Measurements from ENCODE around the gene NMT1. TPM values are rescaled to one million over a fixed set of nuclear protein-coding genes. Genes with fewer than 3 reads are reported as not detected.

The NMT1 gene
- total and polyA plus RNA-seq, 3 experiments from 2014 or later: 82.0 to 198 (median 189) TPM

DNA sequence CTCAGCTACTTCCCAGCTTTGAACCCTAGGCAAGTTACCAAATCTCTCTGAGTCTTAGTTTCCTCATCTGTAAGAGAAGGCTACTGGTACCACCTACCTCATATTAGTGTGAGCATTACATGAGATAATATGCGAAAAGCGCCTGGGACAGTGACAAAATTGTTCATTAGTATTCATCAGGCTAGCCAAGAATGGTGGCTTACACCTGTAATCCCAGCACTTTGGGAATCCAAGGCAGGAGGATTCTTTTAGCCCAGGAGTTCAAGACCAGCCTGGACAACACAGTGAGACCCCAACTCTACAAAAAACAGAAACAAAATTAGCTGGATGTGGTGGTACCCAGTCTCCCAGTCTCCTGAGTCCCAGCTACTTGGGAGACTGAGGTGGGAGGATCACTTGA lies 67.9 kb downstream of the NMT1 start:
- Mint-ChIP-seq H3K27me3 (peaks cover 0 to 4% of the 10 kb centered on the region in 2 donors), H3K4me3 (peak overlapping the region in 1 of 7 donors; percentile 70), H3K4me1 (peaks cover 2 to 13% (median 4%) of the 10 kb centered on the region in 3 donors), H3K9me3 (no peaks in the 10 kb centered on the region), H3K27ac (no peak overlapping the region), H3K36me3 (peaks cover 0 to 2% (median 0%) of the 10 kb centered on the region in 3 donors)
- ChIA-PET POLR2A (no interaction called here), CTCF (interaction anchor here (2.6 to 9.7 kb wide), 2 partner anchors 21 to 69 kb away, joined by 9 to 315 read pairs; partner anchors contain the start of gene HEXIM1)
- Histone ChIP-seq H3K27me3 (ENCODE audit: insufficient read depth, low read length, poor library complexity, severe bottlenecking) (no peaks in the 10 kb centered on the region), H3K4me1 (ENCODE audit: insufficient read depth, low read length) (no peaks in the 10 kb centered on the region), H3K36me3 (ENCODE audit: insufficient read depth, low read length) (no peaks in the 10 kb centered on the region), H3K4me3 (ENCODE audit: low read length) (no peak overlapping the region), H3K9me3 (ENCODE audit: low read length) (no peaks in the 10 kb centered on the region), H3K27ac (ENCODE audit: low read depth, low read length) (no peak overlapping the region)
- no peak for DNase-seq

DNA sequence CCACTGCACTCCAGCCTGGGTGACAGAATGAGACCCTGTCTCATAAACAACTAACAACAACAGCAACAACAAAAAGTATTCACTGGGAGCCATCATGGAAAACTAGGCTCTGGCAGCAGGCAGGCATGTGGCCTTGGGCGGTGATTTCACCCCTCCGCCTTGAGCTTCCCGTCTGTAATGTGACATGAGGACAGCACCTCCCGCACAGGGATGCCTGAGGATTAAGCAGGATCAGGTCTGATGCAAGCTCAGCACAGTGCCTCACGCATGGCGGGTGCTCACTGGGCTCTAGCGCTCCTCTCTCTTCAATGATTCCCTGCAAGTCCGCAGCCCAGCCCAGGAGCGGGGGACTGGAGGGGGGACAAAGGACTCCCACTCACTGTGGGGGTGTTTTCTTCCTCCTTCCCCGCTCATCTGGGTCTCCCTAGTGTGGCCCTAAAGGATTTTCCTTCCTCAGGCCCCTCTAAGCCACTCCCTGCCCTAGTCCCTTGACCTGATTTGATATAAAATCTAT lies 68.4 kb downstream of the NMT1 start:
- no peaks in the 10 kb centered on the region for H3K36me3 ChIP-seq (ENCODE audit: insufficient read depth, low read length)
- H3K4me3 ChIP-seq (ENCODE audit: low read length): no peak overlapping the region
- H3K27ac ChIP-seq (ENCODE audit: low read depth, low read length): no peak overlapping the region
- no peak for DNase-seq
- peak overlapping the region in 1 of 7 donors; percentile 70 for H3K4me3 Mint-ChIP-seq
- no peak overlapping the region for H3K27ac Mint-ChIP-seq
- H3K27me3 ChIP-seq (ENCODE audit: insufficient read depth, low read length, poor library complexity, severe bottlenecking): no peaks in the 10 kb centered on the region
- POLR2A ChIA-PET: no interaction called here
- CTCF ChIA-PET: interaction anchor here (2.6 to 9.7 kb wide), 2 partner anchors 20 to 68 kb away, joined by 9 to 315 read pairs; partner anchors contain the start of gene HEXIM1
- peaks cover 2 to 13% (median 4%) of the 10 kb centered on the region in 3 donors for H3K4me1 Mint-ChIP-seq
- no peaks in the 10 kb centered on the region for H3K9me3 Mint-ChIP-seq
- peaks cover 0 to 4% of the 10 kb centered on the region in 2 donors for H3K27me3 Mint-ChIP-seq
- H3K4me1 ChIP-seq (ENCODE audit: insufficient read depth, low read length): no peaks in the 10 kb centered on the region
- H3K9me3 ChIP-seq (ENCODE audit: low read length): no peaks in the 10 kb centered on the region
- peaks cover 0 to 2% (median 0%) of the 10 kb centered on the region in 3 donors for H3K36me3 Mint-ChIP-seq

DNA sequence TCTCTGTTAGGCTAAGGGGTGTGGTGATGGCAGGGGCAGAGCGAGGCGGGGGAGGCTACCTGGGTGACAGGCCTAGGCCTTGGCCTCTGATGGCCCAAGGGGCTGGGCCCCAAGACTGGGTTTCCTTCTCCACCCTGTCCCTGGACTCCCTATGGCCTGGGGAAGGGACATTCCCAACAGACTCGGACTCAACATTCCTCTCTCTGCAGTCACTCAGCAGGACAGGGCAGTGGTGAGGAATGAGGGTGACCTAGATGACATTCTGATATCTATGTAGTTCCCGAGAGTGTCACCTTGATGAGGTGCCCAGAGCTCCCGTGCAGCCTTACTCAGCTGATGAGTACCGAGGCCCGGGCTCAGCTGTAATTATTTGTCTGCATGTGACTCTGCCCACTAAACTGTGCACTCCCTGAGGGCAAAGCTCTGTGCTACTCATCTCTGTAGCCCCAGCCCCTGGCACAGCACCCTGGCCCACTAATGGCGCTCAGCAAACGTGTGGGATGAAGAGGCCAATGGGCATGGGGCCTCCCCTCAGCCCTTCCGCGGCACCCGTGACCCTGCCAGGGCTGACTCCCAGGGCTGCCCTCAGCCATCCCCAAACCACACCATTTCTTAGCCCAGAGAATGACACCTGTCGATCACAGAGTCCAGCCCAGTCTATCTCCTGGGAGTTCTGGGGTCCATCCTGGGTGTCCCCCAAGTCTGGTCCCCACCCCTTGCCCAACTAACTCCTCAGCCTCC lies 69.0 kb downstream of the NMT1 start:
- ChIA-PET POLR2A (no interaction called here), CTCF (interaction anchor here (2.6 to 9.7 kb wide), 2 partner anchors 20 to 67 kb away, joined by 9 to 315 read pairs; partner anchors contain the start of gene HEXIM1)
- H3K36me3 Mint-ChIP-seq: peaks cover 0 to 2% (median 0%) of the 10 kb centered on the region in 3 donors

DNA sequence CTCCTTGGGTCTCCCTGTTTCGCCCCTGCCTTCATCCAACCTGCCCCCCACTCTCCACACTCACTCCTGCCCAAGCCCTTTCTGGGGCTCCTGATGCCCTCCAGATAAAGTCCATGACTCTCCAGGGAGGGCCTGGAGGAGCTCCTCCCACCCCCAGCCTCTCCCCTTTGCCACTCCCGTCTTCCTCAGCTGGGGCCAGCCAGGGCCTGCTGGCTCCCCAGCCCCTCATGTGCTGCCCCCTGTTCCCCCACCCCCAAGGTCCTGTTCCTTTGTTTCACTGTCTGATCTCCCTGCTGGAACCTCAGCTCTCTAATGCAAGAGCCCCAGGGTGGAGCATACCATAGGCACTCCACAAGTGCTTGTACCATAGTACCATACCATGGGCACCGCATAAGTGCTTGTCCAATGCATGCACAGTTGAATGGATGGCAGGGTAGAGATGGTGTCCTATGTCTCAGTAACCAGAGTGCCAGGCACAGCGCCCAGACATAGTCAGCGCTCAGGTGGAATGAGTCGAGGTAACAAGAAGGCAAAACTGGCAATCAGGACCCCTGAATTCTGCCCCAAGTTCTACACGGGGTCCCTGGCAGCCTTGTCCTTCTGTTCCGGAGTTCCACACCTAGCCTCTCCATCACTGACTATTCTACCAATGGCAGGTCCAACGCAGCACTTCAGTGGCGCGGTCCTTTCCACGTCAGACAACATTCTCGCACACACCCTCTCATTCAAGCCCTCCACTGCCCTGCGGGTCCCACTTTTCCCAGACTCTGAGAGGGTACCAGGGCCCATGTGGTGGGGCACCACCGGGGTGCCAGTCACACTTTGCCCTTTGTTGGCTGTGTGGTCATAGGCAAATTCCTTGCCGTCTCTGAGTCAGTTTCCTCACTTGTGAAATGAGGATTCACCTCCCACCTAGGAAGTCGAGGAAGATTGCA lies 69.8 kb downstream of the NMT1 start:
- Histone ChIP-seq H3K4me1 (ENCODE audit: insufficient read depth, low read length) (peaks cover 3% of the 10 kb centered on the region), H3K9me3 (ENCODE audit: low read length) (no peaks in the 10 kb centered on the region), H3K27me3 (ENCODE audit: insufficient read depth, low read length, poor library complexity, severe bottlenecking) (no peaks in the 10 kb centered on the region), H3K36me3 (ENCODE audit: insufficient read depth, low read length) (no peaks in the 10 kb centered on the region), H3K4me3 (ENCODE audit: low read length) (no peak overlapping the region), H3K27ac (ENCODE audit: low read depth, low read length) (no peak overlapping the region)
- H3K36me3 Mint-ChIP-seq: peaks cover 0 to 2% (median 0%) of the 10 kb centered on the region in 3 donors
- H3K9me3 Mint-ChIP-seq: no peaks in the 10 kb centered on the region
- no peak for DNase-seq
- POLR2A ChIA-PET: interaction anchor here (0.5 to 1.4 kb wide), 2 partner anchors 31 to 196 kb away, joined by 3 to 4 read pairs; partner anchors contain the start of gene HEXIM2
- peak overlapping the region; percentile 61 to 92 (median 81) for H3K4me3 Mint-ChIP-seq
- peak overlapping the region in 5 of 8 donors; percentile 12 to 70 (median 38) for H3K27ac Mint-ChIP-seq
- peaks cover 9 to 23% (median 15%) of the 10 kb centered on the region in 3 donors for H3K4me1 Mint-ChIP-seq
- CTCF ChIA-PET: interaction anchor here (1.6 to 9.7 kb wide), 4 partner anchors 19 to 211 kb away, joined by 4 to 315 read pairs (median 8); partner anchors contain the start of gene HEXIM1
- peaks cover 0 to 4% of the 10 kb centered on the region in 2 donors for H3K27me3 Mint-ChIP-seq

More for the DNA sequence above, 69.0 kb downstream of the NMT1 start:
- Mint-ChIP-seq H3K27ac (no peak overlapping the region), H3K4me3 (peak overlapping the region in 4 of 7 donors; percentile 24 to 92 (median 64)), H3K4me1 (peaks cover 3 to 15% (median 7%) of the 10 kb centered on the region in 3 donors), H3K9me3 (no peaks in the 10 kb centered on the region), H3K27me3 (peaks cover 0 to 4% of the 10 kb centered on the region in 2 donors)
- H3K4me1 ChIP-seq (ENCODE audit: insufficient read depth, low read length): no peaks in the 10 kb centered on the region
- no peak overlapping the region for H3K4me3 ChIP-seq (ENCODE audit: low read length)
- H3K27ac ChIP-seq (ENCODE audit: low read depth, low read length): no peak overlapping the region
- no peaks in the 10 kb centered on the region for H3K9me3 ChIP-seq (ENCODE audit: low read length)
- H3K27me3 ChIP-seq (ENCODE audit: insufficient read depth, low read length, poor library complexity, severe bottlenecking): no peaks in the 10 kb centered on the region
- H3K36me3 ChIP-seq (ENCODE audit: insufficient read depth, low read length): no peaks in the 10 kb centered on the region
- no peak for DNase-seq

DNA sequence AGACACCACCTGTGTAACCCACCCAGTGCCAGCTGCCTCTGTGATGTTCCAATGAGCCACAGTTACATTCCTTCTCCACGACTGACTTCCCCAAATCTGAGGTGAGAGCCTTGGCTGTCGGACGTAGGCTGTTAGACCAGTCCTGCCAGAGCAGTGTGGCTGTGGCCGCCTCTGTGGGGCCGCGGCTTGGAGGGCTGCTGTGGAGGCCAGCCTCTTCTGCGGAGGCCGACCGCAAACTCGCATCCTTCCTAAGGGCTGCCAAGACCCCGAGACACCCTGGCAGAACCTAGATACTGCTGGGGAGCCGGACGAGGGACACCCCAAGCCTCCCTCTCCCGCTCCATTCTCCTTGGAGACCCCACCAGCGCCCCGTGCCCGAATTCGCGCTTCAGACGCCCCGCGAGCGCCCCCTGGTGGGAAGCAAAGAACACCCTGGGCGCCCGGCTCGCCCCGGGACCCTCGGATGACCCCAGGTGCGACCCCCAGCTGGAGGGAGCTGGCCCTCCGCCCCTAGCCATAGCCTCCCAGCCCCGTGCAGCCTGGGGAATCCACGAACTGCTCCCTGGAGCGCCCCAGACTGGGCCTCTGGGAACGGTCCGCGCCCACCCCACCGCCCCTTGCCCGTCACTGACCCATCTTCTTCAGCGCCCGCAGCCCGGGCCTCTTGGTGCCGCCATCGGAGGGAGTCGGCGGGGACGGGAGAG lies 70.7 kb downstream of the NMT1 start:
- peak overlapping the region; percentile 61 to 92 (median 72) for H3K4me3 Mint-ChIP-seq
- no peaks in the 10 kb centered on the region for H3K27me3 ChIP-seq (ENCODE audit: insufficient read depth, low read length, poor library complexity, severe bottlenecking)
- peak overlapping the region in 3 of 8 donors; percentile 38 to 58 (median 39) for H3K27ac Mint-ChIP-seq
- DNase-seq: peak; percentile 15 to 66 (median 37)
- H3K4me3 ChIP-seq (ENCODE audit: low read length): peak overlapping the region; percentile 32
- H3K27me3 Mint-ChIP-seq: peaks cover 0 to 4% of the 10 kb centered on the region in 2 donors
- no peaks in the 10 kb centered on the region for H3K36me3 ChIP-seq (ENCODE audit: insufficient read depth, low read length)
- no peaks in the 10 kb centered on the region for H3K9me3 ChIP-seq (ENCODE audit: low read length)
- CTCF ChIA-PET: interaction anchor here (0.6 to 9.7 kb wide), 9 partner anchors 18 to 212 kb away, joined by 3 to 315 read pairs (median 4); partner anchors contain the start of gene HEXIM1
- H3K9me3 Mint-ChIP-seq: no peaks in the 10 kb centered on the region
- POLR2A ChIA-PET: interaction anchor here (1.4 kb wide), 1 partner anchor 30 kb away, joined by 4 read pairs; the partner anchor contains the start of gene HEXIM2
- peaks cover 0 to 2% (median 0%) of the 10 kb centered on the region in 3 donors for H3K36me3 Mint-ChIP-seq
- H3K4me1 Mint-ChIP-seq: peaks cover 15 to 31% (median 20%) of the 10 kb centered on the region in 3 donors
- peak overlapping the region; percentile 24 for H3K27ac ChIP-seq (ENCODE audit: low read depth, low read length)
- peaks cover 11% of the 10 kb centered on the region for H3K4me1 ChIP-seq (ENCODE audit: insufficient read depth, low read length)

DNA sequence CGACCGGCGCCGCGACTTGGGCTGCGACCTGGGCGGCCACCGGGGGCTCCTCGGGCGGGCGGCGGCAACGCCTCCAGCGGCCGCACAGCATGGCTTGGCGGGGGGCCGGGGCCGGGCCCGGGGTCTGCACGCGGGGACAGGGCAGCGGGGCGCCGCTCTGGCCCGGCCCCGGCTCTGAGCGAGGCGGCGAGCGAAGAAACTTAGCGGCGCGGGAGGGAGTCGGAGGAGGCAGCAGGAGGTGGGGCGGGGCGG lies 71.1 kb downstream of the NMT1 start, which contains the start of gene PLCD3:
Gene PLCD3 (minus strand): TSS at position 196 of the 252 bp plus-strand sequence. CDS start 105 bp downstream, at position 91.
- H3K27ac Mint-ChIP-seq: peak within 1 kb of the TSS; percentile 81 to 94 (median 90)
- Histone ChIP-seq H3K4me1 (ENCODE audit: insufficient read depth, low read length) (peaks cover 14% of the 10 kb centered on the region), H3K36me3 (ENCODE audit: insufficient read depth, low read length) (no peaks in the 10 kb centered on the region), H3K27me3 (ENCODE audit: insufficient read depth, low read length, poor library complexity, severe bottlenecking) (no peaks in the 10 kb centered on the region), H3K4me3 (ENCODE audit: low read length) (peak within 1 kb of the TSS; percentile 93), H3K9me3 (ENCODE audit: low read length) (no peaks in the 10 kb centered on the region), H3K27ac (ENCODE audit: low read depth, low read length) (peak within 1 kb of the TSS; percentile 86)
- H3K4me1 Mint-ChIP-seq: peaks cover 15 to 34% (median 20%) of the 10 kb centered on the region in 3 donors
- peaks cover 0 to 4% of the 10 kb centered on the region in 2 donors for H3K27me3 Mint-ChIP-seq
- H3K4me3 Mint-ChIP-seq: peak within 1 kb of the TSS; percentile 90 to 96 (median 92)
- peak in 2 of 5 donors; percentile 72 to 79 for DNase-seq
- POLR2A ChIA-PET: interaction anchor here (0.9 to 1.4 kb wide), 2 partner anchors 12 to 29 kb away, joined by 3 to 4 read pairs; partner anchors contain the start of gene HEXIM2
- no peaks in the 10 kb centered on the region for H3K9me3 Mint-ChIP-seq
- CTCF ChIA-PET: interaction anchor here (0.6 to 9.7 kb wide), 10 partner anchors 17 to 212 kb away, joined by 3 to 315 read pairs (median 3); partner anchors contain the start of gene HEXIM1
- peaks cover 0 to 2% (median 0%) of the 10 kb centered on the region in 3 donors for H3K36me3 Mint-ChIP-seq

Measured in CD8-positive, alpha-beta memory T cell (primary cell).